GM23338 (cell line): ENCODE data around the gene CLDN9.
A peak's percentile ranks its signal among the peaks of the same experiment; 100 is the strongest.

ENCODE experiments used
- CREB1 ChIP-seq: fragments of 250-450 bp; sonication (Bioruptor Pico); IDR thresholded peaks from 2 replicates; pipeline ENCODE4 v1.5.0; 2020; ENCODE audit warnings: low read depth, mild to moderate bottlenecking, moderate library complexity
- CTCF ChIP-seq, 2 experiments: fragments of 200-600 bp in 1 of 2; sonication (generic) in 1 of 2; conservative IDR thresholded peaks; 2 replicates each; pipeline versions ENCODE4 v1.5.1 to v1.6.1; 2016 to 2017; ENCODE audit warnings: antibody characterized with exemption in 2 of 2, low read depth in 2 of 2, mild to moderate bottlenecking in 2 of 2, moderate library complexity in 1 of 2
- EZH2 ChIP-seq: fragments of 200-600 bp; sonication (generic); IDR thresholded peaks from one replicate; pipeline ENCODE4 v1.8.0; 2017; ENCODE audit warnings: antibody characterized with exemption, mild to moderate bottlenecking, low read depth; ENCODE audit not compliant: unreplicated experiment
- EZH2phosphoT487 ChIP-seq: fragments of 200-600 bp; sonication (generic); IDR thresholded peaks from one replicate; pipeline ENCODE4 v1.8.1; 2018; ENCODE audit warnings: antibody characterized with exemption; ENCODE audit not compliant: unreplicated experiment
- JUNB ChIP-seq: IDR thresholded peaks from one replicate; pipeline ENCODE4 v1.6.1; 2016; ENCODE audit warnings: antibody characterized with exemption; ENCODE audit not compliant: unreplicated experiment
- POLR2AphosphoS5 ChIP-seq: IDR thresholded peaks from 2 replicates; pipeline ENCODE4 v1.6.1; 2016; ENCODE audit warnings: antibody characterized with exemption, low read depth
- REST ChIP-seq: IDR thresholded peaks from one replicate; pipeline ENCODE4 v1.6.1; 2018; ENCODE audit warnings: antibody characterized with exemption; ENCODE audit not compliant: unreplicated experiment
- ZNF331 ChIP-seq: fragments of 250-450 bp; sonication (Bioruptor Pico); IDR thresholded peaks from 2 replicates; pipeline ENCODE4 v1.5.0; 2020; ENCODE audit warnings: low read depth, mild to moderate bottlenecking, moderate library complexity

- TF ChIP-seq REST (no peak), CTCF (conservative IDR thresholded peaks at IDR 0.05; ENCODE audit: low read depth in 2 of 2) (no peak), EZH2phosphoT487 (no peak), POLR2AphosphoS5 (peak; percentile 92), ZNF331 (CRISPR knock-in tag) (no peak), JUNB (no peak), EZH2 (no peak), CREB1 (CRISPR knock-in tag) (no peak)
Observed at GRCh38 chr16:3020247-3020603, 7.5 kb downstream of the CLDN9 start, which contains the start of gene TNFRSF12A.
